H1 (cell line): ENCODE data around the gene PPP1R3F. TPM values are rescaled to one million over a fixed set of nuclear protein-coding genes. Genes with fewer than 3 reads are reported as not detected.

Experiments
- CTCF ChIA-PET: fragments of 300-600 bp; sonication (Branson Sonifier 250); formaldehyde crosslinking; loops from one replicate; lab custom pipeline; 2021; ENCODE audit not compliant: partially characterized antibody; lab: Charles Lee
- POLR2A ChIA-PET: fragments of 300-600 bp; sonication (Branson Sonifier 250); formaldehyde crosslinking; loops from one replicate; lab custom pipeline; 2021; ENCODE audit warnings: inconsistent platforms; ENCODE audit not compliant: partially characterized antibody; lab: Charles Lee
- DNase-seq, 2 experiments: peaks; one replicate each; pipeline versions ENCODE4 v3.0.0 to v3.0.0-alpha.2; 2010 to 2022; ENCODE audit warnings: low spot score in 2 of 2, low read depth in 1 of 2, mixed read lengths in 1 of 2
- FAIRE-seq: peaks from 2 replicates; lab custom pipeline; 2011; peaks lifted over from hg19 to GRCh38; lab: Jason Lieb, UNC
- H2AFZ ChIP-seq: 2 replicates; pipeline ENCODE4 v1.8.1; 2012; ENCODE audit warnings: low read length, inconsistent platforms
- H2AK5ac ChIP-seq: 2 replicates; pipeline ENCODE4 v1.6.1; 2013; ENCODE audit warnings: low read depth, low read length
- H2BK120ac ChIP-seq: replicated peaks from 2 replicates; pipeline ENCODE3; 2013; ENCODE audit warnings: low read depth, low read length, inconsistent platforms
- H2BK12ac ChIP-seq: 2 replicates; pipeline ENCODE4 v1.6.1; 2013; ENCODE audit warnings: low read depth, low read length
- H2BK15ac ChIP-seq: 2 replicates; pipeline ENCODE4 v1.6.1; 2013; ENCODE audit warnings: low read length
- H2BK20ac ChIP-seq: 2 replicates; pipeline ENCODE4 v1.6.1; 2013; ENCODE audit warnings: low read length
- H2BK5ac ChIP-seq: 2 replicates; pipeline ENCODE4 v1.6.1; 2013; ENCODE audit warnings: low read depth, low read length
- H3K14ac ChIP-seq: 2 replicates; pipeline ENCODE4 v1.6.1; 2013; ENCODE audit warnings: inconsistent platforms; ENCODE audit not compliant: insufficient read length
- H3K18ac ChIP-seq: 2 replicates; pipeline ENCODE4 v1.6.1; 2013; ENCODE audit warnings: low read length; ENCODE audit errors: extremely low read depth
- H3K23ac ChIP-seq: 2 replicates; pipeline ENCODE4 v1.6.1; 2013; ENCODE audit warnings: inconsistent platforms; ENCODE audit not compliant: insufficient read length
- H3K23me2 ChIP-seq: 2 replicates; pipeline ENCODE4 v1.6.1; 2013; ENCODE audit warnings: low read depth, low read length
- H3K27ac ChIP-seq: 2 replicates; pipeline ENCODE4 v1.6.1; 2011; ENCODE audit warnings: low read depth, low read length, inconsistent platforms
- H3K27me3 ChIP-seq, 4 experiments: replicated peaks in 1 of 4; 1 replicate in 1 of 4; 2 replicates in 3 of 4; pipeline versions ENCODE4 v1.6.1 to v1.8.1; 2011 to 2013; ENCODE audit warnings: low read length in 3 of 4, mild to moderate bottlenecking in 3 of 4, inconsistent platforms in 2 of 4, mixed read lengths in 2 of 4, moderate library complexity in 1 of 4; ENCODE audit not compliant: control insufficient read depth in 3 of 4, insufficient read depth in 3 of 4; ENCODE audit errors: extremely low read depth in 1 of 4
- H3K36me3 ChIP-seq, 4 experiments: 2 replicates each; pipeline versions ENCODE4 v1.6.1 to v1.8.1; 2011 to 2013; ENCODE audit warnings: mild to moderate bottlenecking in 4 of 4, low read length in 3 of 4, moderate library complexity in 2 of 4, control low read depth in 1 of 4, inconsistent platforms in 1 of 4; ENCODE audit not compliant: insufficient read depth in 4 of 4, control insufficient read depth in 2 of 4
- H3K4ac ChIP-seq: replicated peaks from 2 replicates; pipeline ENCODE3; 2013; ENCODE audit warnings: low read length, low read depth, mixed read lengths, inconsistent platforms; ENCODE audit not compliant: insufficient read length
- H3K4me1 ChIP-seq, 4 experiments: replicated peaks in 1 of 4; 1 replicate in 1 of 4; 2 replicates in 3 of 4; pipeline versions ENCODE4 v1.6.1 to v1.8.1; 2011 to 2013; ENCODE audit warnings: low read length in 3 of 4, inconsistent platforms in 2 of 4, mixed read lengths in 1 of 4; ENCODE audit not compliant: insufficient read depth in 4 of 4, control insufficient read depth in 3 of 4
- H3K4me2 ChIP-seq, 2 experiments: 2 replicates each; pipeline versions ENCODE4 v1.6.1 to v1.8.1; 2011 to 2013; ENCODE audit warnings: low read depth in 2 of 2, low read length in 2 of 2, control low read depth in 1 of 2, inconsistent platforms in 1 of 2, mild to moderate bottlenecking in 1 of 2; ENCODE audit not compliant: insufficient read depth in 1 of 2
- H3K4me3 ChIP-seq, 4 experiments: fragments of 200-600, 300-600 bp in 1 of 4; sonication (generic), shearing (Covaris generic), sonication (Bioruptor Twin) in 1 of 4; 2 replicates each; pipeline versions ENCODE4 v1.5.1 to v1.8.1; 2011 to 2016; ENCODE audit warnings: low read length in 4 of 4, low read depth in 3 of 4, control low read depth in 2 of 4, inconsistent platforms in 2 of 4, mild to moderate bottlenecking in 2 of 4, mixed read lengths in 1 of 4, moderate library complexity in 1 of 4; ENCODE audit not compliant: insufficient read depth in 2 of 4; ENCODE audit errors: extremely low read depth in 1 of 4
- H3K56ac ChIP-seq: replicated peaks from 2 replicates; pipeline ENCODE3; 2013; ENCODE audit warnings: low read depth, mild to moderate bottlenecking, mixed read lengths, low read length, inconsistent platforms; ENCODE audit not compliant: insufficient read length
- H3K79me1 ChIP-seq: 2 replicates; pipeline ENCODE4 v1.6.1; 2013; ENCODE audit warnings: low read depth, low read length, control low read depth
- H3K79me2 ChIP-seq, 2 experiments: 2 replicates each; pipeline versions ENCODE4 v1.6.1 to v1.8.1; 2012 to 2013; ENCODE audit warnings: low read length in 2 of 2, mild to moderate bottlenecking in 2 of 2, inconsistent platforms in 1 of 2; ENCODE audit not compliant: insufficient read depth in 2 of 2, control insufficient read depth in 1 of 2
- H3K9ac ChIP-seq, 4 experiments: replicated peaks in 1 of 4; 1 replicate in 1 of 4; 2 replicates in 3 of 4; pipeline versions ENCODE4 v1.6.1 to v1.8.1; 2011 to 2013; ENCODE audit warnings: low read depth in 3 of 4, low read length in 3 of 4, control low read depth in 2 of 4, mild to moderate bottlenecking in 2 of 4, moderate library complexity in 2 of 4, inconsistent platforms in 1 of 4; ENCODE audit errors: extremely low read depth in 1 of 4
- H3K9me3 ChIP-seq, 2 experiments: 2 replicates each; pipeline versions ENCODE4 v1.6.1 to v1.8.1; 2012 to 2013; ENCODE audit warnings: mild to moderate bottlenecking in 2 of 2, moderate library complexity in 2 of 2, control low read depth in 1 of 2, inconsistent platforms in 1 of 2, low read depth in 1 of 2, low read length in 1 of 2, mixed read lengths in 1 of 2; ENCODE audit not compliant: insufficient read depth in 2 of 2
- H4K20me1 ChIP-seq, 2 experiments: replicated peaks in 1 of 2; 2 replicates each; pipeline versions ENCODE3 to v1.8.1; 2011 to 2013; ENCODE audit warnings: inconsistent platforms in 2 of 2, low read length in 2 of 2, mild to moderate bottlenecking in 1 of 2; ENCODE audit not compliant: insufficient read depth in 2 of 2, control insufficient read depth in 1 of 2
- H4K5ac ChIP-seq: 2 replicates; pipeline ENCODE4 v1.6.1; 2013; ENCODE audit warnings: low read length, low read depth, mixed read lengths, inconsistent platforms; ENCODE audit not compliant: insufficient read length
- H4K8ac ChIP-seq: 2 replicates; pipeline ENCODE4 v1.8.0; 2013; ENCODE audit warnings: mild to moderate bottlenecking, moderate library complexity, low read length, inconsistent platforms; ENCODE audit not compliant: insufficient read depth; ENCODE audit errors: extremely low read depth
- H4K91ac ChIP-seq: replicated peaks from 2 replicates; pipeline ENCODE3; 2013; ENCODE audit warnings: low read length, mixed read lengths, inconsistent platforms; ENCODE audit not compliant: insufficient read length
- ATF2 ChIP-seq: IDR thresholded peaks from 2 replicates; pipeline ENCODE4 v1.6.1; 2012; ENCODE audit warnings: low read length, inconsistent platforms
- CREB1 ChIP-seq: IDR thresholded peaks from 2 replicates; pipeline ENCODE4 v1.6.1; 2012; ENCODE audit warnings: inconsistent platforms
- FOSL1 ChIP-seq: IDR thresholded peaks from 2 replicates; pipeline ENCODE4 v1.6.1; 2011; ENCODE audit warnings: mild to moderate bottlenecking, low read depth, low read length, moderate library complexity; ENCODE audit not compliant: insufficient read depth
- GTF2F1 ChIP-seq: IDR thresholded peaks from 2 replicates; pipeline ENCODE4 v1.6.1; 2012; ENCODE audit warnings: low read depth, low read length, improper control_type of control experiment, borderline replicate concordance
- MAFK ChIP-seq: IDR thresholded peaks from 2 replicates; pipeline ENCODE4 v1.6.1; 2012; ENCODE audit warnings: low read depth, mild to moderate bottlenecking, improper control_type of control experiment, low read length
- RBBP5 ChIP-seq: IDR thresholded peaks from 2 replicates; pipeline ENCODE4 v1.7.1; 2012; ENCODE audit warnings: low read depth, mild to moderate bottlenecking, inconsistent platforms, low read length, moderate library complexity, borderline replicate concordance
- RNF2 ChIP-seq: fragments of 200-900, 300-1000 bp; sonication (generic); IDR thresholded peaks from 2 replicates; pipeline ENCODE4 v1.7.1; 2016; ENCODE audit warnings: borderline replicate concordance, low read depth, mild to moderate bottlenecking, antibody characterized with exemption, low read length; ENCODE audit not compliant: poor library complexity, severe bottlenecking; ENCODE audit errors: missing control alignments
- SP2 ChIP-seq: IDR thresholded peaks from 2 replicates; pipeline ENCODE4 v1.6.1; 2012; ENCODE audit warnings: mild to moderate bottlenecking, low read length, inconsistent platforms
- SUZ12 ChIP-seq: fragments of 200-600 bp; sonication (generic); IDR thresholded peaks from 2 replicates; pipeline ENCODE4 v1.6.1; 2012; ENCODE audit warnings: mild to moderate bottlenecking, inconsistent platforms, low read length, moderate library complexity, mixed read lengths
- WGBS, 2 experiments: shearing (Covaris generic) in 1 of 2; methylation state at CpG; one replicate each; pipeline versions ENCODE4 v1.1.6 to v1.1.7; 2013 to 2015; ENCODE audit warnings: low lambda C conversion rate in 2 of 2, mixed read lengths in 2 of 2, inconsistent platforms in 1 of 2, low coverage in 1 of 2, missing lambda C conversion rate in 1 of 2; ENCODE audit not compliant: insufficient replicate concordance in 2 of 2, insufficient coverage in 1 of 2, insufficient read length in 1 of 2; ENCODE audit errors: extremely low coverage in 1 of 2, missing lambda C conversion rate in 1 of 2; 5-methylcytosine and 5-hydroxymethylcytosine counted together
- polyA plus RNA-seq, 7 experiments: library from polyadenylated mRNA; depleted of rRNA in 3 of 7; stranded (reverse) in 5 of 7; unstranded in 2 of 7; fragments of >200 nt in 5 of 7; fragments of 200-250 nt in 2 of 7; gene quantifications; 1 replicate in 5 of 7; 2 replicates in 1 of 7; 4 replicates in 1 of 7; pipeline versions ENCODE4 v1.2.1 to v1.2.3, GENCODE V29; 2011 to 2013; ENCODE audit warnings: missing spikeins in 2 of 7, mixed read lengths in 2 of 7
- total RNA-seq: library from RNA; stranded (reverse); fragmentation: NEBNext Ultra II Directional; extraction: Animal tissue kit (Norgen Biotek cat#: 25700); gene quantifications from 2 replicates; pipeline ENCODE4 v1.2.1, GENCODE V29; 2021
- TF ChIP-seq, protein P1 (sequence below): IDR thresholded peaks from 2 replicates; pipeline ENCODE4 v1.6.1; 2011; ENCODE audit warnings: low read depth, mild to moderate bottlenecking, low read length; ENCODE audit not compliant: insufficient read depth

The PPP1R3F gene
- total and polyA plus RNA-seq, 2 of the 8 experiments (the other 6 are each of a cell fraction or from before 2014, with no cell fraction given) = 5.1 to 6.8 TPM

- no peaks in the 10 kb centered on the region for H3K27me3 ChIP-seq
- no peak overlapping the region for H3K18ac ChIP-seq
- H4K5ac ChIP-seq = no peak overlapping the region
- no peak overlapping the region for H2AK5ac ChIP-seq
- H3K56ac ChIP-seq = no peak overlapping the region
- no peak overlapping the region for H4K91ac ChIP-seq
- peaks cover 9% of the 10 kb centered on the region; the same call in 1 of the 2 replicates for H3K23me2 ChIP-seq
- H3K36me3 ChIP-seq = no peaks in the 10 kb centered on the region
- H3K79me2 ChIP-seq = no peaks in the 10 kb centered on the region
- H2BK120ac ChIP-seq = no peak overlapping the region
- ChIA-PET POLR2A (interaction anchor here (0.8 to 1.5 kb wide), 2 partner anchors 26 to 35 kb away, joined by 3 to 4 read pairs; no protein-coding TSS in a partner anchor), CTCF (interaction anchor here (2.7 kb wide), 1 partner anchor 41 kb away, joined by 11 read pairs; no protein-coding TSS in a partner anchor)
- no peaks in the 10 kb centered on the region for H4K20me1 ChIP-seq
- H3K9ac ChIP-seq = no peak overlapping the region
- H2AFZ ChIP-seq = no peak overlapping the region
- 81% methylated on average over 9 of the region's 56 CpGs; no CpG with 5 or more reads in 1 of the 2 experiments for WGBS, 2 experiments
- no peaks in the 10 kb centered on the region for H3K9me3 ChIP-seq
- H3K14ac ChIP-seq = no peak overlapping the region
- no peak overlapping the region for H2BK20ac ChIP-seq
- H2BK12ac ChIP-seq = no peak overlapping the region
- FAIRE-seq (no peak), DNase-seq (no peak)
- no peak overlapping the region for H3K4me3 ChIP-seq
- peaks cover 0 to 6% (median 1%) of the 10 kb centered on the region in 4 experiments; a peak in 2 of 7 replicates for H3K4me1 ChIP-seq
- no peak overlapping the region for H4K8ac ChIP-seq
- no peak overlapping the region for H3K27ac ChIP-seq
- H2BK15ac ChIP-seq = no peak overlapping the region
- no peak overlapping the region for H3K23ac ChIP-seq
- H3K79me1 ChIP-seq = no peaks in the 10 kb centered on the region
- no peak overlapping the region for H3K4me2 ChIP-seq
- H2BK5ac ChIP-seq = no peak overlapping the region
- H3K4ac ChIP-seq = no peak overlapping the region
- TF ChIP-seq SP2 (no peak), MAFK (no peak), CREB1 (no peak), GTF2F1 (no peak), RNF2 (no peak), ATF2 (no peak), FOSL1 (no peak), SUZ12 (no peak), RBBP5 (no peak)
- TF ChIP-seq, protein P1, sequence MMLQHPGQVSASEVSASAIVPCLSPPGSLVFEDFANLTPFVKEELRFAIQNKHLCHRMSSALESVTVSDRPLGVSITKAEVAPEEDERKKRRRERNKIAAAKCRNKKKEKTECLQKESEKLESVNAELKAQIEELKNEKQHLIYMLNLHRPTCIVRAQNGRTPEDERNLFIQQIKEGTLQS = no peak
Observed at GRCh38 chrX:49233887-49234555, 35.6 kb upstream of the PPP1R3F start.
